Activated CD4-positive, CD25-positive, alpha-beta regulatory T cell treated with anti-CD3 and anti-CD28 coated beads, Interleukin-2, amount 50 U/mL, for 72 hours (primary cell): Measurements from ENCODE around the gene BOC.

ENCODE experiments used
- DNase-seq: peaks from one replicate; pipeline ENCODE4 v3.0.0; 2021

BOC gene

DNA sequence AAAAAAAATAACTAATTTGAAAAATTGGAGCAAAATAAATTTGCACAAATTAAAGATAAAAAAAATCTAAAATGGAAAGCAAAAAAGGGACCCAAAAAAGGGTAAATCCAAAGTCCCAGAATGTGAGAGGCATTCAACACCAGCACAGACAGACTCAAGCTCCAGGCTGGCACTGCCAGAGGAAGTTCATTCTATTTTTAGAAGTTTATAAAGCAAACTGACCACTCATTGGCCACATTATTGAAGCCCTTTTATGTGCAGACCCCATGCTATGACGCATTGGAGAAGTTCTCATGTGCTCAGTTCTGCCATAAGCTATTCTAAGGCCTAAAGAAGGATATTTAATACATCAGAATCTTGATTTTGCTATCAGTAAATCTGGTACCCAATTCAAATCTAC is 17.6 kb upstream of the BOC start:
- no peak for DNase-seq

DNA sequence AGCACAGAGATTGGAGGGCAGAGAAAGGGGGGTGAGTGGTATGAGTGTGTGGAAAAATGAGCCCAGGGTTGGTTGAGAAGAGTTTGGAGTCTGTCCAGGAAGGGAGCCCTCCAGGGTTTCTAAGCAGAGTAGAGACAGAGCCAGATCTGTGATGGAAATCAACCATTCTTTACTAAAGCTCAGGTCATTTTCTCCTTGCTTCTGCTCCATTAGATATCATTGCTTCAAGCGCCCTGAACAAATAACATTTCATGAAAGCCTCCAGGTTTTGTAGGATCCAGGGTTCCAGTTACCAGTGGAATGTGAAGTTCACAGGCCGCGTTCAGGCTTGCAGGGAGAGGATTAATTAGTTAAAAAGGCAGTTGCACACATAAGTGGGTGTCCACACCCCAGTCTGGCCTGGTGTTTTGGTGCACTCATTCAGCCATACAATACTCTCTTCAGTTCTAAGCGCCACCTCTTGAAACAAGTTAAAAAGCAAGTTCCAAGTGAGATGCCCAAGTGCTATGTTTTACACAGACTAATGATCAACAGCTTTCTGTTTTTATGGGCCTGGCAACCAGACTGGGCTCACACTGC is 16.4 kb upstream of the BOC start:
- DNase-seq = no peak

DNA sequence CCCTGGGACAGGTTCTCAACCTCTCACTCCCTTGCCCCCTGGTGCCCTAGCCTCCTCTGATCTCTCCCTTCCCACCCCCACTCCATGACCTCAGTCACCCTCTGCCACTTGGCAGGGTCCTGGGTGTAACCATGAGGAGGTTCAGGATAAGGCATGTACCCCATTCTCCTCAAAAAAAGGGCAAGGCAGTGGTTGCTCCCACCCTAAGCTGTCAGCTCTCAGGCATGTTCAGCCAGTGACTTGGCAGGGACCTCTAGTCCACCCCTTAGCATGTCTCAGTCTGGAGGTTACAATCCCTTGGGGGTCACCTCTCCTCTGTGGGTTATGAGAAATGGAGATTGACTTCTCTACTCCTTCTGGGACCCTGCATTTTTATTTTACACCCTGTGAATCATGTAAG is 11.0 kb upstream of the BOC start:
- DNase-seq = no peak

DNA sequence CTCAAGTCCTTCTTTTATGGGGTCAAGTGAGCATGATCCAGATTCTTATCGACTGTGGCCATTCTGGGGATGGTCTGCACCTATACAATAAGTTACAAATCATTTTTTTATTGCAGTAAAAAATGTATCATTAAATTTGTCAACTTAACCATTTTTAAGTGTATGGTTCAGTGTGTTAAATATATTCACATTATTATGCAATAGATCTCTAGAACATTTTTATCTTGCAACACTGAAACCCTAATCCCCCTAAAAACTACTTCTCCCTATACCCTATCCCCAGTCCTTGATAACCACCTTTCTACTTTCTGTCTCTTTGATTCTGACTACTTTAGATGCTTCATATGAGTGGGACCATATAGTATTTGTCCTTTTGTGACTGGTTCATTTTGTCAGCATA is 10.4 kb upstream of the BOC start:
- no peak for DNase-seq

DNA sequence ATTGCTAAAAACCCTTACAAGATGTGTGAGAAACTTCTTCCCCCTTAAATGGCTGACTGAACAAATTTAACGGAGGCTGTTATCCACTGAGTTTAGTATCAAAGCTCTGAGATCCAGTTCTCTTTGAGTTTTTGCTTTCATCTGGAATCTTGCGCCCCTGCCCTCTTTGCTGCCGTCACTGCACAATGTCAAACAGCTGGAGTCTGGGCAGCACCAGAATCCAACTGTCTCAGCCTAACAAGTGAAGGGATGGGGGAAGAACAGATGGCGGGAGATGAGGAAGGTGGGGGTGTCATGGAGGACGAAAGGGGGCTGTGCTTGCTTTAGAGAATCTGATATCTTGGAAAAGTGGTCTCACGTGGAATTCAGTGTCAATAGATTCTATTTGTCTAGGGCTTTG is 7.0 kb upstream of the BOC start:
- DNase-seq = no peak

DNA sequence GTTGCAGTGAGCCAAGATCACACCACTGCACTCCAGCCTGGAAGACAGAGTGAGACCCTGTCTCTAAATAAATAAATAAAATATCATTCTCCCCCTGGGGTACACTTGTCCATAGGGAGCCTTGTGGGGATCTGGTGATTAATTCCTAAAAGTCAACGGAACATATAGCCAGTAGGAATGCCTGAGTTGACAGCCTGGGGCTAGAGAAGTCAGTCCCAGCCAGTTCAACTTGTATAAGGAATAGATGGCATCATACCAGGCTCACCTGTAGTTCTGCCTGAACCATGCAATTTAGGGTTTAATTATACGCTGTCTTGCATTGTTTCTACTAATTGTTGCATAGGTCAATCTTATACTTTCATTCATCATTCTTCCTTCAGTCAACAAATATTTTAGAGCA is 5.9 kb upstream of the BOC start:
- DNase-seq = no peak

DNA sequence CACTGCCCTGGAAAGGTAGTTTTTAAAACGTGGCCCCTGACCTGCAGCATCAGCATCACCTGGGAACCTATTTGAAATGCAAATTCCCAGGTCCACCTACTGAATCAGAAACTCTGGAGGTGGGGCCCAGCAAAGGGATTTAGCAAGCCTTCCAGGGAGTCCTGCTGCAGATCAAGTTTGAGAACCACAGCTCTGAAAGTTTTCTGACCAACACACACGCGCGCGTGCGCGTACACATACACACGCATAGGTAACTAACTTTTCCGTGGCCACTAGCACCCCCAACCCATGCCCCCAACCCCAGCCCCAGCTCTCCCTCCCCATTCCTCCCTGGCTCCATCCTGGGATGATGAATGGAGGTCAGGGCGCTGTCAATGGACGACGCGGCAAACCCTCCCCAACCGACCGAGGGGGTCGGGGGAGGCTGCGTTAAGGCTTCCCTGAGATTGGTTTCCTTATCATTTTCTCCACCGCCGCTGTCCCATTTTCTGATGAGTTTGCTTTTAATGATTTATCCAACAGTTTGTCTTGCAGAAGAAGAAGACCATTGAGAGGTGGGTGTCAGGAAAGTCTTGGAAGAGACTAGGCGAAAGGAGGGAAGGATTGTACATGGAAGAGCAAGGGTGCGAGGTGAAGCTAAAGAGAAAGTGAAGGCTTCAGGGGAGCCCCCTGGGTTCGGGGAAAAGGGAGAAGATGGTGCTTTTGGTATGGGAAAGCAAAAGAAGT is 590 bp upstream of the BOC start:
- no peak for DNase-seq

DNA sequence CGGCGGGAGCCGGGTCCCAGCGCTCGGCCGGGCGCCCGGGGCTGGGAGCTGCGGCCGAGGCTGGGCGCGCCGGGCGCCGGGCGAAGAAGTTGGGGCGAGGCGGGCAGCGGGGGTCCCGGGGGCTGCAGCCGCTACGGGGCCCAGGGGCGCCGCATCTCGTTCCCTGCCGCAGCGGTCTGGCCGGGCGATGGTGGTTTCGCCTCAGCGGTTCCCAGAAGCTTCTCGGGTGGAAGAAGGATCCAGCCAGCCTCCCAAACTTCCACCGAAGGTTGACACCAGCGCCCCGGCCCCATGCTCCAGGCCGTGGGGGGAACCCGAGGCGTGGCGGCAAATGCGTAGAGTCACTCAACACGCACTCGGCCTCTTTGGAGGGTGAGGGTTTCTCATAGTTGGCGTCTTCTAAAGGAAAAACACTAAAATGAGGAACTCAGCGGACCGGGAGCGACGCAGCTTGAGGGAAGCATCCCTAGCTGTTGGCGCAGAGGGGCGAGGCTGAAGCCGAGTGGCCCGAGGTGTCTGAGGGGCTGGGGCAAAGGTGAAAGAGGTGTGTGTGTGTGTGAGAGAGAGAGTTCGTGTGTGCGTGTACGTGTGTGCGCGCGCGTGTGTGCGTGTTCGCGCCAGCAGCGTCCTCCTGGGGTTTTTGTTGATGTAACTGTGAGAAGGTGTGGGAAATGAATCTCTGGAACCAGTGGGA is 940 bp downstream of the BOC start:
- DNase-seq = no peak

DNA sequence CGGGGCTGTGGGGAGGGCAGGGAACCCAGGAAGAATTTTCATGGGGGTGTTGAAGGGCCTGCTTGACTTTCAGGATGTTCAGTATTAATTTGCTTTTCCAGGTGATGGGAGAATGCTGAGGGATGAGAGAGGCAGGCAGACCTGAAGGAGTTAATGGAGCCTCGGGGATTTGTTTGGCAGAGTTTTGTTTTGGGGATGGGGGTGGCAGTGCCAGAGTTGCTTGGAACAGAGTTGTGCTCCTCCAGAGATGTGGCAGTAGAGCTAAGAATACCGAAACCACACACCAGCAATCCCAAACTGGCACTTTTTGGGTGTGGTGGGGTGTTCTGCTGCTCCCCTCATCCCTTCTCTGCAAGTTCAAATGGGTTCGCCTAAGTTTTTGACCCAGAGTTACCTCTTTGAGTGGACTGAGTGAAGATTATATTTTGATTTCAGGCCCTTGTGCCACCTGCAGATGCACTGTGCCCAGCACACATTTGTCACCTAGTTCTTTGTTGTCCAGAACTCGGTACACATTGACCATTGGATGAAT is 1.6 kb downstream of the BOC start:
- DNase-seq = no peak

DNA sequence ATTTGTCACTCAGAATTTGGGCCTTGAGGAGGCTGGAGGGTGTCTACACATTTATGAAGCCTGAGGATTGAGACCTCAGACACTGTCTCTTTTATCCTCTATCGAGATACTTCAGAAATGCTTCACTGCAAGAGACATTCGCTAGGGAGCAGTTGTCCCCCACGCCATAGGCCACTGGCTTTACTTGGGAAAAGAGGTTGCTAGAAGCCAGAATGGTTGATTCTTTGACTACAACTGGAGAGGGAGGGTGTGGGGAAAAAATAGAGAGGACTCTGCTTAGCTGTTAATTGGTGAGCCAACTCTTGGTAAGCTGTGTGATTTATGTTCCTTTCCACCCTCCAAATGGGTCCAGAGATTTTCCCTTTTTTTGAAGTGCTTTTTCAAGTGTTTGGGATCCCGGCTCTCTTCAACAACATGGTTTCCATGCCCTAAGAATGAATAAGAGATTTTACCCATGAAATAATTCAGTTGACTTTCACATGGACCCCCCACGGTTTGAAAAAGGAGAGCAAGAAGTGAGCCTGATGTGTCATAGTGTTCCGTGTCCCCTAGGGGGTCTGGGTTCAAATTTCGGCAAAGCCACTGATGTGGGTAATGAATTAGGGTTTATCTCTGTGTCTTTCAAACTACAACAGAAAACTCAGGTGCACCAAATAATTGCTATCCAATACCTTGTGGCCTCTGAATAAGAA is 2.7 kb downstream of the BOC start:
- DNase-seq = no peak

DNA sequence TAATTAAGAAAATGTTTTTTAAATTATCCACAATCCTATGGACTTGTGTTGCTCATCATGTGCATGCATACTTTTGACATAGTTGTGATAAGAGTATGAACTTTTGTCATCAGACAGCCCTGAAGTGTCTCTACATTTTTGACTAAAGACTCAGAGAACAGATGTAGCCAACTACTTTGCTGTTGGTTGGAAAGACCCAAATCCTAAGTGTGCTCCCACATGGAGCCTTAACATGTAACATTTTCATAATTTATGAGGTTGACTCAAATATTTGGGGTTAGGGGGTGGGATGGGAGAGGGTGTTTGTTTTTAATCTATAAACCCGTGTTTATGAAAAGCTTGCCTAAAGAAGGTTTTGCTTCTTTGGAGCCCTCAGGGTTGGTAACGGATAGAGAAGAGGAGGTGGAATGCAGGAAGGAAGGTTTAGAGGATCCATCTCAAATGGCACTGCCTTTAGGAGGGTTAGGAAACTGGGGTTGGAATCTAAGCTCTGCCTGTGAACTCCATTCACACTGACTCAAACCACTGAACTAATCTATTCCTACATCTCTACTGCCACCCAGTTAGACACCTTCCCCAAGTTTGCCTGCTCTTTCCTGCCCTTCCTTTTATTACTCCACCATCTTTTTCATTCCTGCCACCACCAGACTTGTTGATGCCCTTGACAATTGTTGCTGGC is 3.7 kb downstream of the BOC start:
- DNase-seq = no peak

DNA sequence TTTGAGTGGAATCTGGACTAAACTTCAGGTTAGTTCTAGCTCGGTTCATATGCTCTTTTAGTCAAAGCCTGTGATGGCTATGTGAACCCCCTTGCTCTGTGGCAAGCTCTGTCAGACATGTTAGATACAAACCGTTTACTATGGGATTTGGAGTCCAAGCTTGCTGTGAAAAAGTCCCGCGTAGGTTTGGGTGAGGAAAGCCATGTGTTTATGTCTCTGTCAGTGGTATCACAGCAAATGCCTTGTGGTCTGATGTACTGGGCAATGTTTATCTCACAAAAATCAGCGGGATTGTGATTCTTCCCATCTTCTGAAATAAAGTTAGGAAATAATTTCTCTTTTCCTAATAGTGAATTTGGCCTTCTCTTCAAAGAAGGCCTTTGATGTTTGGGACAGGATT is 5.0 kb downstream of the BOC start:
- no peak for DNase-seq

DNA sequence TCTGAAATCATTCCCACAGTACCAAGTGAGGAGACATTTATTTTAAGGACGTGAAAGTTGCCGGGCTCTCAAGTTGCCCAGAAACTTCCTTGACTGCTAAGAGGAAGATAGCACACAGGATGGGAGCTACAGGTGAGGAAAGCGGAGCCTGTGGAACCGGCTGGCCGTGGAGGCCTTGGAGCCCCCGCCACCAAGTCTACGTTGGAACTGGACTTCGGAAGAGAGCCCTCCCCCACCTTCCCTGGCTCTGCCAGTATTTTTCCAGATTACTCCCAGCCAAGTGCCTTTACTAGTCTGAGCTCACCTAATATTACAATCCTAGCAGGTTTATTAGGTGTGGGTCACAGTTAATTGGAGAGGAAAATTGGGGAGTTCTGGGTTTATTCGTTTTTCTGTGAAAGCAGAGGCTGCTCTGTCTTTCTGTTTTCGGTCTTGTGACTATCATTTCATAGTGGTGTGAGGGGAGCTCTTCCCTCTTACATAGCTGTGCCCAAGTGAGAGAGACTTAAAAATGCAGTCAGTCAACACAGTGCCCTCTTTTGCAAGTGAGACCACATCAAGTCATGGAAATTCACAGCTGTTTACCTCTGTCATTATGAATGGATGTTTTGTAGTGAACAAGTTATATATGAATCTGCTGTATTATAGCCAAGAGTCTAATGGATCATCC is 6.8 kb downstream of the BOC start:
- DNase-seq = no peak

DNA sequence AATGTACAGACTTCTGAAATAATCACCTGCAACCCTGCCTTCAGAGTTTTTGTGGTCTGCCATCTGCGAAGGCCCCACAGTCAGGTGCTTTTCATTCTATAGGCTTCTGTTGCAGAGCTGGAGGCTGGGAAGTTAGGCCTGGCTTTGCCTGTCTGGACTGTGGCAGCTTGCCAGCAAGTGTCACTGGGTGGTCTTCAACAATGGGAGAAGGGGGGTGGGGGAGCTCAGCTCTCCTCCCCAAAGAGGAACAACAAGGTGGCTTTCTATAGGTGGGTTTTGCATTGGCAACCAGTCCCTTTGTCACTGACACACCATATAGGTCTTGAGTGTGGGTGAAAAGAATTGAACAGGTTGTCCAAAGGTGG is 7.3 kb downstream of the BOC start:
- DNase-seq = no peak

DNA sequence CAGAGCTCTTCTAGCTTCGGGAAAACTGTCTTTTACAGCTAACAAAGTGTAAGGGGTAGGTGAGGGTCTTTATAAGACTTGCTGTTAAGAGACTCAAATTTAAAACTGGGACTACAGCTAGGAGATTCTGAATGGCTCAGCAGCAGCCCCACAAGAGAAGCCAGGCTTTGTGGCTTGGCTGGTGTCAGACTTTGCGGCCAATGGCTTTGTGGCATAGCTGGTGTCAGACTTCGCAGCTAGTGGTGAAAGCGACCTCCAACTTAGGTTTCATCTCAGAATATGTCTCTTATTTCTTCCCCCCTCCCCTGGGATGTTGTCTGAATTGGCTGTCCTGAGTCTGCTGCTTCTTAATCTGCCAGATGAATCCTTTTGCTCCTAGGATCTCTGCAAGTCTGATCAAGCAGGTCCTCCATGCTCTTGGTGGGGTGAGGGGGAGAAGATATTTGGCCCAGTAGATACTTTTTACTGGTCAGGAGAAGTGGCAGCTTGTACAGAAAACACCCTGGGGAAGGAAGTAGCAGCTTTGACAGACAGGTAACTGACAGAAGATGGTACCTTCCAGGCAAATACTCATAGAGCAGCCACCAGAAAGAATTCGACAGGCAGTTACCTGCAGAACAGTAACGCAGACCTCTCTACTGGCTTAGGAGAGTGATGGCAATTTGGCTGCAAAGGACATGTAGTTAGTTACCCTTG is 8.4 kb downstream of the BOC start:
- no peak for DNase-seq

DNA sequence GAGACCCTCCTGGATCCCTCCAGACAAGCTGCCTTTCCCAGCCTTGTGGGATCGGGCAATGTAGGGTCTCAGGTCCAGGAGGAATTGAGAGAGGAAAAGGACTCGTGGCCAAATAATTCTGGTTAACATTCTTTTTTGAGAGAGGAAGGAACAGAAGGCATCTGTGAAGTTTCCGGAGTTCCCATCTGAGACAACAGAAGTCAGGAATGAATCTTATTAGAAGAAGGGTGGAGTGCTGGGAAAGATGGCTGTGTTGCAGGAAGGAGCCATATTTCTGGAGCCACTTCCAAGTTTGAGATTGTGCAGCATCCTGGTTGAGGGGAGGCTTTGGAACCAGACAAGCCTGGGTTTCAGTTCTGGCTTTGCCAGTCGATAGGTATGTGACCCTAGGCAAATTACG is 9.4 kb downstream of the BOC start:
- DNase-seq = no peak

DNA sequence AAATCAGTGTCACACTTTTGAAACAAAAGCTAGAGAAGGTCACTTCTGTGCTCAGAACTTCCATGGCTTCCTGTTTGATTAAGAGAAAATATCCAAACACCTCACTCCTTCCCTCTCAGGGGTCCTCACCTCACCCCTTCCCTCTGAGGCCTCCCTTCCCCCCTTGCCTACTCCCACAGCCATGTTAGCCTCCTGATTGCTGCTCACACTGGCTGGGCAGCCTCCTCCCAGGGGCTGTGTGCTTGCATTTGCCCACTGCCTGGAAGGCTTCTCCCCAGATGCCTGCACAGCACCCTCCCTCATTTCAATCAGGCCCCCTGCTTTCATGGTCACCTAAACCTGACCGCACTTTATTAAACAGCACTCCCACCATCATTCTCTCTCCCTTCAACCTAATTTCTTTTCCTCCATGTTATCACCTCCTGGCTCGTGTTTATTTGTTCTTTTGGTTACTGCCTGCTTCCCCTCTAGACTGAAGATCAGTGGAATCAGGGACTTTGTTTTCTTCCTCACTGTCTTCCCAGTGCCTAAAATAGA is 10.4 kb downstream of the BOC start:
- DNase-seq = no peak

DNA sequence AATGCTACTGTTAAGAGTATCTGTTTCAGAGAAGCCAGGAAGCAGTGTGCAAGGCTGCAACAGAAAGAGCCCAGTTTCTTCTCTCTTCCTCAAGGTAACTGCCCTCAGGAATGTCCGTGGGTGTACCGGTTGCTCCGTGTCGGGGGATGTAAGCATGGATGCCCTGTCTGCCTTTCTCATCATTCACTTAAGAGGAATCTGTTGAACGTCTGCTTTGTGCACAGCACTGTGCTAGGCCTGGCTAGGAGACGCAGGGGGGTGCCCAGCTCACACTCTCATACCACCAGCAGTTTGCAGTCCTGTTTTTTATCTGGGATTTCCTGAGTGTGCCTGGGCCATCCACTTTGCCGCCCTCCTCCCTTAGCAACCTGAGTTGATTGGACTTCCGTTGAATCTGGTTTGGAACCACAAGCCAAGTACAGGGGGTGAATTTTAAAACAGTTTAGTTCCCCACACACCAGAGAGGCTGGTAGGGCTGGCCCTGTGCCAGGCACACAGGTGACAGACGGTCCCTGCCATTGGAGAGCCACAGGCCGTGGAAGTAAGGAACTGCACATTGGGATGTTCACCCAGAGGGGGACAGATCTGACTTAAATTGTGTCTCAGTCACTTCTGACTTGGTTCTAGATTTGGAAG is 11.2 kb downstream of the BOC start:
- no peak for DNase-seq

DNA sequence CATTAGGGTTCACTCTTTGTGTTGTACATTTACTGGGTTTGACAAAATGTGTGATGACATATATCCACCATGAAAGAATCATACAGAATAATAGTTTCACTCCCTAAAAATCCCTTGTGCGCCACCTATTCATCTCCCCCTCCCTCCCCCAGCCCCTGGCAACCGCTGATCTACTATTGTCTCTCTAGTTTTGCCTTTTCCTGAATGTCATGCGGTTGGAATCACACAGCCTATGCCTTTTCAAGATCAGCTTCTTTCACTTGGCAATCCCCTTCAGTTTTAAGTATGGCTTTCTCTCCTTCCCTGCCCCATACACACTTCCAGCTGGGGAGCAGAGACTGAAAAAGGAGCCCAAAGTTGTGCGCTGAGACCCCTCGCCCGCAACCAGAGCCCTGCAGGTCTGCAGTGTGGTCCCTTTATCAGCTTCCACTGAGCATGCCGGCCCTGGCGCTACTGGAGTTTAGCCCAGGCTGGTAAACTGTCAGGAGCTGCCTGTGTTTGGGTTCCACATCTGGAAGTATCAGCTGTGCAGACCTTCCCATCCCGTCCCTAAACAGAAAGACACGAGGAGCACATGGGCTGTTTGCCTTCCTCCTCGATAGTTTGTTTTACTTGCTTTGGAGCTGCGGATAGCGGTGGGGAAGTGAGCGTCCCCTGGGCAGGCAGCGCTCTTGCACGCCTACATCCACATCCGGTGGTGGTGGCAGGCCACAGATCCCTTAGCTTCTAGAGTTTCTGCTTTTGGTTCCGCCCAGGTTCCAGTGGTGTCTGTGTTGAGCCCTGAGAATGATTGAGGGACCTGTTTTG is 12.3 kb downstream of the BOC start:
- DNase-seq = no peak

DNA sequence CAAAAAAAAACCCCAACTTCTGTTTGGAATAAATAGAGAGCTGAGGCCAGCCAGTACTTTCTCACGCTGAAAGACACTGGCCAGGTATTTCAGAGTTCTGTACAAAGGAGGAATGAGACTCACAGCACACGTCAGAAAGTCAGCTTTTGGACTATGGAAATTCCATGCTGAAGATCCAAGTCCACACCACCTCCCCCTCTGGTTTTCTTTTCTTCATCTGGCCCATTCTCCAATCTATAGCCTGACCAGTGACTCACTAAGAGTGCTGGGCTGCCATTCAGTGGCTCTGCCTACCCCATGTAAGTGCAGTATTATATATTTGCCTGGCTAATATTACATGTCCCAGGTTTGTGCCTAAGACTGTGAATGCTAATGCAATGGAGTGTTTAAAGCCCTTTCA is 13.9 kb downstream of the BOC start:
- no peak for DNase-seq
